Left renal cortex interstitium (tissue), 4 donors: Measurements from ENCODE around the gene PCOLCE2. TPM values are rescaled to one million over a fixed set of nuclear protein-coding genes. Genes with fewer than 3 reads are reported as not detected.
"Not testable (repeated sequence)": the region's sequence is repeated elsewhere in the genome, so short reads cannot be mapped to it uniquely, and the experiment has no call there.

Experiments used
- DNase-seq, 4 donors: peaks; one replicate each; pipeline ENCODE4 v3.0.0-alpha.2; 2013; ENCODE audit warnings: low read depth in 4 of 4, low spot score in 2 of 4, missing footprints in 1 of 4
- polyA plus RNA-seq, 4 donors: library from polyadenylated mRNA; unstranded; fragments of 120-200 nt; gene quantifications; one replicate each; pipeline ENCODE4 v1.2.1, GENCODE V29; 2013; ENCODE audit not compliant: insufficient read length in 4 of 4

The PCOLCE2 gene
- polyA plus RNA-seq, 4 donors: 4.0 to 5.9 (median 4.9) TPM

DNA sequence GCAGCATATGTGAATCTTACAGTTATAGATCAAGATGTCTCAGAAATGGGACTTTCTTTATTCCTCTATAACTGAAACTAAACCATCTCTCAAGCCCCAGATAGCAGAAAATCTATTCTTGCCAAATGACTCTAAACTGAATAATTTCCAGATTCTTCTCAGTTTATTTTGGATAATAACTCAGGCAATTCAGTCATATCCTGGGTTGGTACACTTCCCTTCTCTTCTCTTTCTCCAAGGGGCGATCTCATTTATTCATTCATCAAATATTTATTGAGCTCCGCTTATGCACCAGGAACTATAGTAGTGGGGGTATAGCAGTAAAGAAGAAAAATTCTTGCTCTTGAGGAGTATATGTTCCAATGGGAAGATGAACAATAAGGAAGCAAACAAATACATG lies 13.5 kb upstream of the PCOLCE2 start:
- DNase-seq: no peak

DNA sequence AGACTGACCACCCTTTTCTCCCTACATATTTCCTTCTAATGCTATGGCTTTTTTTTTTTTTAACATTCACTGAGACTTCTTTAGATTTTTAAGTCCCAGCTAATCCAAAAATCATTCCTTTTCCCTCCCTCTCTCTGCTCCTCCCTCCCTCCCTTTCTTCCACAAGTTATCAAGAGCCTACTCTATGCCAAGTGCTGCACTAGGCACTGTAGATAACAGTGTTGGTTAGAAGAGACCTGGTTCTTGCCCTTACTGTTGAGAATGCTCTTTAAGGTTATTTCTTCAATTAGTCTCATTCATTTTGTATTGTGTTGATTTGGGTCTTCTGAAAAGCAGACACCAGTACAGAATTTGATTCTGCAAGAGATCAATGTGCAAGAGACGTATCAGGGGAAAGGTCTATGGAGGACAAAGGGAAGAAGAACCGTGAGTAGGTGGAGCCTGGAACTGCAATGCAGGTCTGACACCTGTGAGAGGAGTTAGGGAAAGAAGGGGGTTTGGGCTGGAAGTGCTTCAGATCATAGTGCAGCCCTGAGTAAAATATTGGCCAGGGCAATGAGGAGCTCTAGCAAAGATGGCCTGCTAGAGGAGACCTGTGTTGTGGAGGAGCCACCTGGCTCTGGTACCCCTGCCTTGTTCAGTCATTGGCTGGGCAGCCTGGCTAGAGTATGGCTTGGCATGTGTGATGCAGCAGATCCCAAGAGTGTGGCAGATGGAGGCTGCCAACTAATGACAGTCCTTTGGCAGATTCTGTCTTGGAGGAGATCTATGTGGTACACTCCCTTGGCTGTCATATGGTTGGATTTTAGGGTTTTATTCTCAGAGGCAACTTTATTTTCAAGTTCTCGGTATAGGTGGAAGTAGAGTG lies 9.7 kb upstream of the PCOLCE2 start:
- no peak for DNase-seq

DNA sequence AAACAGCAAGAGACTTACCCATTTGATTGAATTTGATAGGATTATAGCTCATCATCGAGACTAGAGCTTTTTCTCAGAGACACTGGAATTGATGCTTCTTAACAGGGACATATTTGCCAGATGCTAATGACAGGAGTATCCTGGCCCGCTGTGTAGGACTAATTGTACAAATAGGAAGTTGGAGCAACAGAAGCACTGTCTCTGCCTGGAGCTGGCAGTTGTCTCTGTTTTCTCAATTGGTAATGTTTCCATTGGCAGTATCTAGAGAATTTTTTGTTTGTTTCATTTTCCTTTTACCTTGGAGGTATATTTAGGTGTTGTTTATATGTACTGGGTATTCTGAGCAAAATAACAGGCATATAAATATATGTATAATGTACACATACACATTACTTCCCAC lies 8.9 kb upstream of the PCOLCE2 start:
- no peak for DNase-seq

GRCh38 chr3:142896996-142897395 lies 8.1 kb upstream of the PCOLCE2 start:
- no peak for DNase-seq

DNA sequence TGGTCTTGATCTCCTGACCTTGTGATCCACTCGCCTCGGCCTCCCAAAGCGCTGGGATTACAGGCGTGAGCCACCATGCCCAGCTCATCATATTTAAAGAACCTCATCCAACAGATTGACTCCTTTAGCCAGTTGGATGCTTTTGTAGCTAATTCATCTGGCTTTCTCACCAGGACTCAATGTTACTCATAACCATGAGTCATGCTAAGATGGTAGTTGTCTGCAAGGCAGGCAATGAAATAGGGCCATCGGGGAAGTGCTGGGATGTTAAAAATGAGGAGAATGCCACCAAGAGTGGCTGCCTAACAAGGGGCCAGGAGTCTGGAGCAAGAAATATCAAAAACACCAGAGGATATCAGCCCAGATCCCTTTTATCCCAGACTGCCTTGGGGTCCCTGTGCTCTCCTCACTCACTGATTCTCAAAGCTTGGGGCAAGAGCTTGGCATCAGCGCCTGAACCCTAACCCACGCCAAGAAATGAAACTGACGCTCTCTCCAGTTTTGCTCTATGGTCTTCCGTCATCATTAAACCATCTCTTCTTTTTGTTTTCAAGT lies 7.4 kb upstream of the PCOLCE2 start:
- DNase-seq: no peak

DNA sequence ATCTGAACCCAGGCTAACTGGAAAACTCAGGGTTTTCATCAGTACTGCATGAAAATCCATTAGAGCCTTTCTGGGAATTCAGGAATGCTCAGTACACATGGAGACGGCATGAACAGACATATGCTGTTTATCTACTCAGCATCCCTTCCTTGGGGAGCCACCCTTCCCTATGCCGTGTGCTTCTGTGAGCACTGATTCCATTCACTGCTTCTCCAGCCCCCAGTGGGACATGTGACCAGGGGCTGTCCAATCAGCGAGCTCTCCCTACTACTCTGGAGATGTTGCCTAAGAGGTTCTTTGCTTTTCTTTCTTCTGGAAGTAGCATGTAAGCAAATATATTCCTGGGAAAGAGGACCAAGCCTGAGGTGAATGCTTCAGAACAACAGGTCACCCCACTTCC lies 5.6 kb upstream of the PCOLCE2 start:
- DNase-seq: no peak

- DNase-seq: no peak
These were observed 3.8 kb upstream of the PCOLCE2 start for GRCh38 chr3:142892714-142893113.

DNA sequence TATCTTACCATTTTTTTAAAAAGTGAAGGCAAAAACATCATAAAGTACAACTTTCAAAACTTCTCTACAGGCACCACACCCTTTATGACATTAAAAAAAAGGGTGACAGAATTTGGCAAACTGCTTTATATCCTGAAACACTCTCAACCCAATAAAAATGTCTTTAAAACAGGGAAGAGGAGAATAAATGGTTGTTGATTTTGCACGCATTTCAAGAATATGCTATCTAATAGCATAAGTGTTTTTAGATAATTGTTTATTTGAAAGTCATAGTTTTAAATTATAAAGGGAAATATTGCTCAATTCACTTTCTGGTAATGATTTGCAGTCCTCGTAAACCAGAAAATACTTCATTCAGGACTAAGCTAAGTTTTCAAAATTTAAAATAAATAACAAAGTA lies 1.7 kb upstream of the PCOLCE2 start:
- DNase-seq: no peak

DNA sequence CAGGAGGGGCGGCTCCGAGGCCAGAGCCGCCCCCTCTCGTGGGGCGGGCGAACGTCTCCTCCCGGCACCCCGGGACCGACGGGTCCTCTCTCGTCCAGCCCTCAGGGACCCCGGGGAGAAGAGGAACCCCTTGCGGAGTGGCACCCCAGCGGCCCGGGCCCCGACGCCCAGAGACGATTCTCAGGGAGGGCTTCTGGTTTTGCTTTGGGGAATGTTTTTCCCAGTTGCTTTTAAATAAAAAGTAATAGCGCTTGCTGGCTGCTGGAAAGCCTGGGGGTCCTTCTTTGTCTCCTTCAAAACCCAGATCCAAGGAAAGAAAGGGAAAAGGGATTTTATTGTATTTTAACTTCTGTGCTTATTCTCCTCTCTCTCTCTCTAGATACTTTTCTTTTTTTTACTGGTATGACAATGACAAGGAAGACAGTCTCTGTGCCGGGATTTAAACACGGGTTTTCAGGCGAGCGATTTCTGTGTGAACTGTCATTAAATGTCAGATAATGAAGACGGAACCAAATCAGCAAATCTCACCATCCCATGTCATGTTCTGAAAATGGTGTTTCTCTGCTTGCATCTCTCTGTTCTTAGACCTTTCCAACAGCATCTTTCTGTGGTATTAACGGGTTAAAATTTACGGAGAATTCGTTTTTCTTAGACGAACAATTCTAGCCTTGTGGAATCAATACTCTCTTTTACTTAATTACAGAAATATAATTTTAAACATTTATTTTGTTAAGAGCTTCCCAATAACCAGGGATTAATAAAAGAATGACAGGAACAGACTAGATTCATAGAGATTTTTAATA lies 530 bp upstream of the PCOLCE2 start:
- no peak for DNase-seq

- DNase-seq: peak in 1 of 4 donors; percentile 36
These were observed 793 bp downstream of the PCOLCE2 start for GRCh38 chr3:142888099-142888480.

- no peak for DNase-seq
These were observed 1.9 kb downstream of the PCOLCE2 start for GRCh38 chr3:142886940-142887339.

DNA sequence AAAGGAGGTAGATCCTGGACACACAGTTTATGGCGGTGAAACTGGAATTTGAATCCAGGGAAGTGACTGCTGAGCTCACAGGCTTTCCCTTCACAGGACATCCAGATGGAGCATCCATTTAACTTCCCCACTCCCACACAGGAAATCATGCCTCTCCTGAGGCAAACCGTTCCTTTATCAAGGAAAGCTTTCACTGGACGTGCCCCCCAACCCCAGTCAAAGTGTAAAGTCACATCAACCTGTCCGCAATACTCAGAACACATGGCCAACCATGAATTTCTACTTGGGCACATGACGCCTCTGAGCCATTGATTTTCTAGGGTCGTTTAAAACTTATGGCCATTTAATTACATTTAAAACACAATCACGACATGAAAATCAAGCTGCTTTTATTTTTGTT lies 2.9 kb downstream of the PCOLCE2 start:
- no peak for DNase-seq

DNA sequence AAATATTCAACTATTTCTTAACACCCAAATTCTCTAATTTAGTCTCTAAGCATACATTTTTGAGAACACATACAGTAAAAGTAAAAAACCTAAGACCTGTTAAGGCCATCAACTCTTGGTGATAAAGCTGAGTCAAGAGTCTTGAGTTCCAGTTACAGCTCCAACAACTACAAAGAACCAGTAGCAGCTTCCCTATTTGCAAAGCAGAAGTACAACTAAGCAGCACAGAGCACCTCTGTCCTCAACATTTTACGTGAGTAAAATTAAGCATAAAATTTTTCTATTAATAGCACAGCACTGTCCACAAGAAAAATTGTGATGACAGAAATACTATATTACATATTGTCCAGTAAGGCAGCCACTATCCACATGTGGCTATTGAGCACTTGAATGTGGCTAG lies 4.4 kb downstream of the PCOLCE2 start:
- DNase-seq: no peak

DNA sequence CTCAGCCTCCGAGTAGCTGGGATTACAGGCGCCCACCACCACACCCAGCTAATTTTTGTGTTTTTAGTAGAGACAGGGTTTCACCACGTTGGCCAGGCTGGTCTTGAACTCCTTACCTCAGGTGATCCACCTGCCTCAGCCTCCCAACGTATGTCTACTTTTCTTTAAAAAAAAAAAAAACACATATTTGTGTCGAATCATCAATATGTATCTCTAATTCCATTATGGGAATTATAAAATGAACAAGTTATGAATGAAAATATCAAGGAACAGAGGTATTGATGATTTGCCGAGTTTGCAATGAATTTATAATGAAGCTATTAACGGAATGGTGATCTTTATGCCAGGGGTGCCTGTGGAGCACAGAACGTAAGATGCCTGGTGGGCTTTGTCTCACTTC lies 5.3 kb downstream of the PCOLCE2 start:
- not testable (repeated sequence) for DNase-seq

- DNase-seq: no peak
These were observed 7.2 kb downstream of the PCOLCE2 start for GRCh38 chr3:142881445-142882224.

- DNase-seq: no peak
These were observed 10.1 kb downstream of the PCOLCE2 start for GRCh38 chr3:142878649-142879300.

DNA sequence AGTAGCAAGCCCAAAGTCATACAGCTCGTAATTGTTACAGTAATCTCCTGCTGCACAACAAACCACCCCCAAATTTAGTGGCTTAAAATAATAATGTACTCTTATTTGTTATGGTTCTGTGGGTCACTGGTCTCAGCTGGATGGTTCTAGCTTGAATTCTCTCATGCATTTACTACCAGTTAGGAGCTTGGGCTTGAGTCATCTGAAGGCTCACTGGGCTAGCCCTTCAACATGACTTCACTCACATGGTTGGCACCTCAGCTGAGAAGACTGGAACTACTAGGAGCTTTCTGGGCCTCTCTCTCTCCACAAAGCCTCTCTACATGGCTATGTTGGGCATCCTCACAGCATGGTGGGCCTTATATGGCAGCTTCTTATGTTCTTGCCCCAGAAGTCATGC lies 12.5 kb downstream of the PCOLCE2 start:
- no peak for DNase-seq

- DNase-seq: no peak
These were observed 13.2 kb downstream of the PCOLCE2 start for GRCh38 chr3:142875583-142876207.

DNA sequence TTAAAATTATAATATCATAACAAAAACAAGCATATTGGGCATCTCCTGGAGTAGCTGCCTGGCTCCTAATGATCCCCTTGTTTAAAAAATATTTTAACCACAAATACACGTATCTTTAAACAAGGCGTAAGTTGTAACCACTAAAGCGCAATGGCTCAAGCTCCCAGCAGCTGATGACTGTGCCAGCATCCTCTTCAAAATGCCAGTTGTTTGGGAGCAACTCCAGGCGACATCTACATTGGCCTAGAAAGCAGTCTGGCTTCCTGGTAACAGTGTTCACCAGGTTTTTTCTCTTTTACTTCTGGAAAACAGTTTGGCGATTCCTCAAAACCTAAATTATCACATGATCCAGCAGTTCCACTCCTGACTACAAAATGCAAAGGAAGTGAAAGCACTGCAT lies 13.8 kb downstream of the PCOLCE2 start:
- DNase-seq: no peak

- not testable (repeated sequence) for DNase-seq
These were observed 20.5 kb downstream of the PCOLCE2 start for GRCh38 chr3:142868382-142868781.
